HG03558 (cell line): ENCODE measurements around the gene COPS3.
"Not testable (repeated sequence)": the region's sequence is repeated elsewhere in the genome, so short reads cannot be mapped to it uniquely, and the experiment has no call there.

Source experiments
- ATAC-seq: cut with Tn5 transposase; IDR thresholded peaks from one replicate; pipeline ENCODE4 v1.9.1; 2021; ENCODE audit warnings: moderate number of reproducible peaks; ENCODE audit not compliant: unreplicated experiment; ENCODE audit errors: extremely low read depth

Gene COPS3

DNA sequence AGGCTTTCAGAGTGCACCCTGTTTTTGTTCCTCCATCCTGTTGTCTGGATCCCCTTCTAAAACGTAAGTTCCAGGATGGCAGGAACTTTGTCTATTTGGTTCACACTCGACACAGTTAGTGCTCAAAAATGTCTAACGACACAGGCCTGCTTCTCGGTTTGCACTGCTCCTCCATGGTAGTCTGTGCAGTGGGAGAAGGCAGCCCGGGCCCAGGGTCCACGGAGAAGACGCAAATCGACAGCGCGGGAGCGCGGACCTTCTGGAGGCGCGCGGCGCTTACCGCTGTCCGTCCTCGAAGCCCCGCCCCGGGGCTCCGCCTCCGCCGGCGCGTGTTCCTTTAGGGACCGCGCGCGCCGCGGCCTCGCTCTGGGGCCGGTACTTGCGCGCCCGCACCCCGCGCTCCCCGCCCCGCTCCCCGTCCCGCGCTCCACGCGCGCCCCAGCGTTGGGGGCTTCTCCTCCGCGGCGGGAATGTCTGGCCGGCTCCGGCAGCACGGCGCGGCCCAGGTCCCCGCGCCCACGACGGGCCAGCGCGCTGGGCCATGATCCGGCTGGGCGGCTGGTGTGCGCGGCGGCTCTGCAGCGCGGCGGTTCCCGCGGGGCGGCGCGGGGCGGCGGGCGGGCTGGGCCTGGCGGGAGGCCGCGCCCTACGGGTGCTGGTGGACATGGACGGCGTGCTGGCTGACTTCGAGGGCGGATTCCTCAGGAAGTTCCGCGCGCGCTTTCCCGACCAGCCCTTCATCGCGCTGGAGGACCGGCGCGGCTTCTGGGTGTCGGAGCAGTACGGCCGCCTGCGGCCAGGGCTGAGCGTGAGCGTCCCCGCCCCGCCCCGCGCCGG, 22.2 kb upstream of the COPS3 start, which contains the start of gene NT5M:
Gene NT5M (plus strand): TSS at position 364 of the 837 bp plus-strand sequence. CDS start 178 bp downstream, at position 542.
- ATAC-seq: no peak

DNA sequence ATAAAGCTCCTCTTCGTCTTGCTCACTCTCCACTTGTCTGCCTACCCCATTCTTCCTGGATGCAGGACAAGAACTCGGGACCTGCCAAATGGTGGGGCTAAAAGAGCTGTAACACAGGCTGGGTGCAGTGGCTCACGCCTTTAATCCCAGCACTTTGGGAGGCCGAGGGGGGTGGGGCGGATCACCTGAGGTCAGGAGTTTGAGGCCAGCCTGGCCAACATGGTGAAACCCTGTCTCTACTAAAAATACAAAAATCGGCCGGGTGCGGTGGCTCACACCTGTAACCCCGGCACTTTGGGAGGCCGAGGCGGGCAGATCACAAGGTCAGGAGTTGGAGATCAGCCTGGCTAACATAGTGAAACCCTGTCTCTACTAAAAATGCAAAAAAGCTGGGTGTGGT, 20.6 kb upstream of the COPS3 start:
- ATAC-seq: not testable (repeated sequence)

DNA sequence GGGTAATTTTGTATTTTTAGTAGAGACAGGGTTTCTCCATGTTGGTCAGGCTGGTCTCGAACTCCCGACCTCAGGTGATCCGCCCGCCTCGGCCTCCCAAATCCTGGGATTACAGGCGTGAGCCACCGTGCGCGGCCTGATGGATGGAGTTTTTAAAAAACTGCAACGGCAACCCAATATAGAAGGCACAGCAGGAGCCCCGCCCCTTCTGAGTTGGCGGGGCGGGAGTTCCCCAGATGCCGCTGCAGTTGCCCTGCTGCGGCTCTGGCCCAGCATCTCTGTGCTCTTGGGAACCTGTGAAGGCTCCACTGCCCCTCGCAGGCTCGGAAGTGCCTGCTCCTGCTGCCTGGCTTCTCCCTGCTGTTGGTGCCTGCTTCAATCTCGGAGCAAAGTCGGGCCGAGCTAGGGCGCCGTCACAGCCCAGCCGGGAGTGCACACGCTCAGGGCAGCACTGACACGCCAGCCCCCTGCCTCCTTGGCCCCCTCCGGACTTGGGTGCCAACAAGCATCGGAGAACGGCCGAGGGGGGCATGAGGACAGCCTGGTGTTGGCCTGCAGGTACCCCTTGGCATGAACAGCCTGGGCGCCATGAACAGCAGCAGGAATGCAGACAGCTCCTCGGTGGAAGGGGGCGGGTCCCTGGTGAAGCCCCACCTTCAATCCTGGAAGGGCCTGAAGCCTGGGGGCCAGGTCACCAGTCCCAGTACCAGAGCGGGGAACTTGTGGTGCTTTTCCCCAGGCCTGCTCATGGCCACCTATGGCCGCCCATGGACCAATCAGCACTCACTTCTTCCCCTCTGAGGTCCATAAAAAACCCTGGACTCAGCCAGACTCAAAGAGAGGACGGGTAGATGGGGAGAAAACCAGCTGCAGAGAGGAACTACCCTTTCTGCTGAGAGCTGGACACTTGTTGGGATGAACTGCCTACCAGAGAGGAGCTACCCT, 19.9 kb upstream of the COPS3 start:
- no peak for ATAC-seq

DNA sequence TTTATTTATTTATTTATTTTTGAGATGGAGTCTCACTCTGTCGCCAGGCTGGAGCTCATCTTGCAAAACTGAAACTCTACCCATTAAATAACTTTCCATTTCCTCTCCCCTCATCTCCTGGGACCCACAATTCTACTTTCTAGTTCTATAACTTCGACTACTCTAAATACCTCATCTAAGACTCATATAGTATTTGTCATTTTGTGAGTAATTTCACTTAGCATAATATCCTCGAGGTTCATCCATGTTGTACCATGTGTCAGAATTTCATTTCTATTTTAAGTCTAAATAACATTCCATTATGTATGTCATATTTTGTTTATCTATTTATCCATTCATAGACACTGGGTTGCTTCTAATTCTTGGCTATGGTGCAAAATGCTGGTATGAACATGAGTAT, 17.1 kb upstream of the COPS3 start:
- no peak for ATAC-seq

DNA sequence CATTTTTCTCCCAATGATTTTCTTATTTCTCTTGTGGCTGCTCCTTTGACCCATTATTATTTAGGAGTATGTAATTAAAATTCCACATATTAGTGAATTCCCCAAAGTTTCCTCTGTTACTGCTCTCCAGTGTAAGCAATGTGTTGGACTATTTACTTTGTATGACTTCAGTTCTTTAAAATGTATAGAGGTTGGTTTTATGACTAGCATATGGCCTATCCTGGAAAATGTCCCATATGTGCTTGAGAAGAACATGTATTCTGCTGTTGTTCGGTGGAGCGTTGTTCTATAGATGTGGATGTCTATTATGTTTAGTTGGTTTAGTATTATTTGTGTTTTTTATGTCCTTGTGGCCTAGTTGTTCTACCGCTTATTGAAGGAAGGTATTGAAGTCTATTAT, 16.2 kb upstream of the COPS3 start:
- ATAC-seq: no peak

DNA sequence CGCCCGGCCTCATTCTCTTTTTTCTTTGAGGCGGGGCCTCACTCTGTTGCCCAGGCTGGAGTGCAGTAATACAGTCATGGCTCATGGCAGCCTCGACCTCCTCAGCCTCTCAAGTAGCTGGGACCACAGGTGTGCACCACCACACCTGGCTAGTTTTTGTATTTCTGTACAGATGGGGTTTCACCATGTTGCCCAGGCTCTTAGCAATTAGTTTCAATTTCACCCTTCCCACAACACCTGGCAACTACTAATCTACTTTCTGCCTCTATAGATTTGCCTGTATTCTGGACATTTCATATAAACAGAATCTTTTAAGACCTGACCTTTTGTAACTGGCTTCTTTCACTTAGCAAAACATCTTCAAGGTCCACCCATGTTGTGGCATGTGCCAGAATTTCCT, 14.1 kb upstream of the COPS3 start:
- no peak for ATAC-seq

DNA sequence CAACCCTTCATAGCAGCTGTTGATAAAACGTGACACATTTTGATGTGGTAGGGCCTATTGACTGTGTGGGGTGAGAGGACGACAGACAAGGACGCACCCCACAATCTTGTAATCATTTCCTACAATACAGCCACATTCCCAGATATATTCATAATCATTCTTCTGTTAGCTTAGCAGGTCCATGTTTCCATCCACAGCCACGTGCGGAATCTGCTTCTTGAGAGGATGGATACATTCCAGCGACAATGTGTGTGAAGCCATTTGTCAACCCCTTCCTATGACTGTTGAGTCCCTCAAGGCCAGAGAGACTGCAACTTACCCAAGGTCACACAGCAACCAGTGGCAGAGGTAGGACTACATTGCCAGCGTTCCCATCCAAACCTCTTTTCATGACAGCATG, 8.7 kb upstream of the COPS3 start:
- ATAC-seq: no peak

DNA sequence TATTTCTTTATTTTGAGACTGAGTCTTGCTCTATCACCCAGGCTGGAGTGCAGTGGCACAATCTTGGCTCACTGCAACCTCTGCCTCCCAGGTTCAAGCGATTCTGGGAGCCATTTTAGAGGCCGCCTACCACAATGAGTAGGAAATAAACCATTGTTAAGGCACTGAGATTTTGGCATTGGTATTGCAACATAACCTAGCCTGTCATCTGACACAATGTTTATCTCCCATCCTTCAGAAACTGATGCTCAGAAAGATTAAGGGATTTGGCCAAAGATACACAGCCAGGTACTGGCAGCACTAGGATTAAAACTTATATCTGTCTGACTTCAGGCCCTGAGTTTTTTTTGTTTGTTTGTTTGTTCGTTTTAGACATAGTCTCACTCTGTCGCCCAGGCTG, 8.0 kb upstream of the COPS3 start:
- ATAC-seq: no peak

DNA sequence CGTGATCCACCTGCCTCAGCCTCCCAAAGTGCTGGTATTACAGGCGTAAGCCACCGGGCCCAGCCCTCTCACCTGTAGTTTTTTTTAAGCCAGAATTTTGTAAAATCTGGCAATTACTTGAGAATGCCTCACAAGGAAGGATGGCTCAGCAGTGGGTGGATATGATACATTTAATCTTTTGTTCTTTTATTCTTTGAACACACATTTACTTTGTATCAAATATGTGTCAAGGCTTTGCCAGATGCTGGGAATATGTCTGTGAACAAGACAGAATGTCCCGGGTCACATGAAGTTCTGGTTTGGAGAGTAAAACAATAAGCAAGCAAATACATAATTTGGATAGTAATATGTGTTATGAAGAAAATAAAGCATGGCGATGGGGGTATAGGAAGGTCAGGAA, 4.9 kb upstream of the COPS3 start:
- no peak for ATAC-seq

DNA sequence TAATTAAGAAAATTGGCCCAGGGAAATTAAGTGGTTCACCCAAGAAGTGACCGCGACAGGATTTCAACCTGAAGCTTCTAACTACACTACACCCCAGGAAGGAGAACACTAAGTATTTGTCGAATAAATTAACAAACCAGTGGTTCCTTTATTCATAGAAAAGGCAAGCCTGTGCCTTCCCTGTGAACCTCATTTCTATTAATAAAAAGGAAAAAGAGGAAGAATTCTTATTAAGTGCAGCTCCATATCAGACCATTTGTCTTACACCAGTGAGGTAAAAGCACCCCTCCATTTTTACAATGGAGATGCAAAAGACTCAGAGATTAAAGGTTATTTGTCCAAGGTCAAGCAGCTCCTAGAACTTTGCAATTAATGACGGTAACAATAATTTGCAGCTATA, 1.7 kb downstream of the COPS3 start:
- no peak for ATAC-seq

DNA sequence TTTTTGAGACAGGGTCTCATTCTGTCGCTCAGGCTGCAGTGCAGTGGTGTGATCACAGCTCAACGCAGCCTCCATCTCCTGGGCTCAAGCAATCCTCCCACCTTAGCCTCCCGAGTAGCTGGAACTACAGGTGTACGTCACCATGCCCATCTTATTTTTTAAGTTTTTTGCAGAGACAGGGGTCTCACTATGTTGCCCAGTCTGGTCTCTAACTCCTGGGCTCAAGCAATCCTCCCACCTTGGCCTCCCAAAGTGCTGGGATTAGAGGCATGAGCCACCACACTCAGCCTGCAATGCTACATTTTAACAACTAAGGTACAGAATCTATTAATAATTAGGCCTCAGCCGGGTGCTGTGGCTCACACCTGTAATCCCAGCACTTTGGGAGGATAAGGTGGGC, 3.6 kb downstream of the COPS3 start:
- not testable (repeated sequence) for ATAC-seq

DNA sequence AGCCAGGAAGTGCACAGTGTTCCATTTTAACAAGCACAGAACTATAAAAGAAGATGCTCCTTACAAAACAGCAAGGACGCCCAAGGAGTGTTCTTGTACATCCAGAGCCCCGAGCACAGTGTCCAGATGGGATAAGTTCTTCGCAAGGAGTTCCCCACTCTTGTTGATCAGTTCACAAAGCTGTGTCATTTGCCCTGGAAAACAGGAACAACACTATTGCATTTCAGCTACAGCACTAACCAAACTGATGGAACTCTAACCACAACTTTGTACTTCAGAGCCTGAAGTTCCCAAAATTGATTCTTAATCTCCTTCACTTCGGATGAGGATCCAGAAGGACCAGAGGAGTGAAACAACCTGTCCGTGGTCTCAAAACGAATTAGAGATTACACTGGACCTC, 5.1 kb downstream of the COPS3 start:
- ATAC-seq: no peak

DNA sequence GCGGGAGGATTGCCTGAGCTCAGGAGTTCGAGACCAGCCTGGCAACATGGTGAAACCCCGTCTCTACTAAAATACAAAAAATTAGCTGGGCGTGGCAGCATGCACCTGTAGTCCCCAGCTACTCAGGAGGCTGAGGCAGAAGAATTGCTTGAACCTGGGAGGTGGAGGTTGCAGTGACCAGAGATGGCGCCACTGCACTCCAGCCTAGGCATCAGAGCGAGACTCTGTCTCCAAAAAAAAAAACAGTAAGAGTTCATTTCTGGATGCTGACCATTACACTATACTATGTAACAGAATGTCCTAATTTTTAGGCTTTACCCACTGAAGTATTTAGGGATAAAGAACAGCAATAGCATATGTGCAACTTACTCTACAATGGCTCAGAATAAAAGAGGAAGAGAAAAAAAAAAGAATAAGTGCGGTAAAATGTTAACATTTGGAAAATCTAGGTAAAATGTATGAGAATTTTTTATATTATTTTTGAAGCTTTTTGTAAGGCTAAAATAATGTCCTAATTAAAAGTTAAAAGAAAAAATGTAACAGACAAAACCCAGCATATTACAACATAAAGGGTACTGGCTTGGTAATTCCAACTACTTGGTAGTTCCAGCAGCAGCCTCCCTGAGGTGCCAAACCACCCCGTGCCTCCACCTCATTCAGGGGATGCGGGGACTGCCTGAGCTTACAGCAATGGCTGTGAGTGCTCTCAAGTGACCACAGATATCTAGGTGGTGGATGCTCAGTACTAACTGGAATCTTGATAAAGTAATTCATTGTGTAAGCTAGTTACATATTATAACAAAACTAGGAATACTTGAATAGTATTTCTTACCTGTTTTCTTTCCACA, 10.9 kb downstream of the COPS3 start:
- no peak for ATAC-seq

DNA sequence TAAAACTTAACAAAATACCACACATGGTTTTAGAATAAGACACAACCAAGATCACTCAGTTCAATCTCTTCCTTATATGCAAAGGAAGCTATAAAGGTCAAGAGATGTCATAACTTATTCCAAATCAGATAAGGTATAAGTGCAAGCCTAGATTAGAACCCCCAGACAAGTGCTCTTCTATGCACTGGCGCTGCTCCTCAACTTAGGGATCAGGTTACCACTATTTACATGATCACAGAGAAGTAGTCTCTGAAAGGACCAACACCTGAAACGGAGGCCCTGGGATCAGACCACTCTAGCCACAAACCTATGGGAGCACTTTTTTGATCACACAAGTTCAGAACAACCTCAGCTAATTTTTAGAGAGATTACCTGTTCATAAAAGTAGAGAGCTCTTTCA, 16.6 kb downstream of the COPS3 start:
- no peak for ATAC-seq

DNA sequence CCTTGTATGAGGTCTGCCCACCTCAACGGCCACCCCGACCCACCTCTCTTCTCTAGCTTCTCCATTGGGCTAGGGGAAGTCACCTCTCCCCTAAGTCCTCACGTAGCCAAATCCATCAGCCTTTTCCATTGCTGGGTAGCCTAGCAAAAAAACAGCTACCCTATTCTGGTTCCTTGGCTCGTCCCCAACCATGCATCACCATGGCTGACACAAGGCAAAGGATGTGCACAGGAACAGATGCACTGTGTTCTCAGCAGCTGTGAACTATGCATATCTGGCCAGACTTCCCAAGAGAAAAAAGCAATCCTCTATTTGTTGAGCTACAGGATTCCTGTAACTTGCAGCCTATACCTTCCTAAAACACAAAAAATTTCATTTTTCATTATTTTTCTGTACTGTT, 22.0 kb downstream of the COPS3 start:
- ATAC-seq: no peak

DNA sequence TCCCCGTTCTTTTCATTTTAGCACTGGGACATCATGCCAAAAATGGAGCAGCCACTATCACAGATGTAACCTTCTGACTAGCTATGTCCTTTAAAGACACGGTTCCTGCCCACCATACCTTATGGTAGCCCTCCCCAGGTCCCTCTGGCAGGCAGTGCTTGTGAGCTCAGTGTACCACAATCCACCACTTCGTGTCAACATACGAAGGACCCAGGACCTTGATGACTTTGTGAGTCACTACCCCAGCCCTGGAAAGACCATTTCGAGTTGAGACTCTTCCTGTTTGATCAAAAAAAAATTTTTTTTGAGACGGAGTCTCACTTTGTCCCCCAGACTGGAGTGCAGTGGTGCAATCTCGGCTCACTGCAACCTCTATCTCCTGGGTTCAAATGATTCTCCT, 23.0 kb downstream of the COPS3 start:
- ATAC-seq: no peak

DNA sequence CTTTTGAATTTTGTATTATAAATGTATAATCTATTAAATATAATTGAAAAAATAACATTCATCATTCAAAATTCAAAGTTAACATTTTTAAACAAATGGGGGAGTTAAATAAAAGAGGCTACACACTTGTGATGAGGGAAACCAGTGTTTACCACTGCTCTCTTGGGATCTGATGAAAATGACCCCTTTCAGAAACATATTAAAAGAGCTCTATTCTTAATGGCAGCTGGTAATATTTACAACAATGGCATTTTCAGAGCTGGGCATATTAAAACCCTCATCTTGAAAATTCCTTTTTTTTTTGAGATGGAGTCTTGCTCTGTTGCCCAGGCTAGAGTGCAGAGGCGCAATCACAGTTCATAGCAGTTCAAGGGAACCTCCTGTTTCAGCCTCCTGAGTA, 24.7 kb downstream of the COPS3 start:
- no peak for ATAC-seq

DNA sequence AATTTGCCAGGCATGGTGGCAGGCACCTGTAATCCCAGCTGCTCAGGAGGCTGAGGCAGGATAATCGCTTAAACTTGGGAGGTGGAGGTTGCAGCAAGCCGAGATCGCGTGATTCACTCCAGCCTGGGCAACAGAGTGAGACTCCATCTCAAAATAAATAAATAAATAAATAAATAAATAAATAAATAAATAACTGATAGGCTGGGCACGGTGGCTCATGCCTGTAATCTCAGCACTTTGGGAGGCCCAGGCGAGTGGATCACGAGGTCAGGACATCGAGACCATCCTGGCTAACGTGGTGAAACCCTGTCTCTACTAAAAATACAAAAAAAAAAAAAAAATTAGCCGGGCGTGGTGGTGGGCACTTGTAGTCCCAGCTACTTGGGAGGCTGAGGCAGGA, 25.4 kb downstream of the COPS3 start:
- not testable (repeated sequence) for ATAC-seq

DNA sequence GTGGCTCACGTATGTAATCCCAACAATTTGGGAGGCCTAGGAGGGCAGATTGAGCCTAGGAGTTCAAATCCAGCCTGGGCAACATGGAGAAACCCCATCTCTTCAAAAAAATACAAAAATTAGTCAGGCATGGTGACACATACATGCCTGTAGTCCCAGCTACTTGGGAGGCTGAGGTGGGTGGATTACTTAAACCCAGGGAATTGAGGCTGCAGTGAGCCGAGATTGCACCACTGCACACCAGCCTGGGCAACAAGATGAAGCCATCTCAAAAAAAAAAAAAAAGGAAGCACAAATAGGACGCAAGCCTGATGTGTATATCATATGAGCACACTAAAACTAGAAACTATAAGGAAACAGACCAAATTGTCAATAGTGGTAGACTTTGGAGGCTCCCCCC, 27.0 kb downstream of the COPS3 start:
- no peak for ATAC-seq

DNA sequence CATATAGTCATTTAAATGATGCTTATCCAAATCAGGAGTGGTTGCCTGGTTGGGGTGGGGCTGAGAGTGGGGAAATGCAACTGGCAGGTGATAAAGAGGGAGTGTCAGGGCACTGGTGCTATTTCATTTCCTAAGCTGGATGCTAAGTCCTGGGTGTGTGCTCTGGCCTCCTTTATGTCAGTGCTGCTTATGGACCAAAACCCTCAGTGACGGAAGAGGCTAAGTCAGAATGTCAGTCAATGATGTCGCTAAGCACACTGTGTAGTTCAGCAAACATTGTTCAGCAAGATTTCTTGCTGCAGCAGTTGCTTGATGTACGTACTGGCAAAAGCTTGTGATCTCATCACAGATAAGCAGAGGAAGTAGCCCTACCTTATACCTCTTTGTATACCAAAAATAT, 27.6 kb downstream of the COPS3 start:
- ATAC-seq: no peak
